ENCODE measurements around the gene TPCN1.

DNA sequence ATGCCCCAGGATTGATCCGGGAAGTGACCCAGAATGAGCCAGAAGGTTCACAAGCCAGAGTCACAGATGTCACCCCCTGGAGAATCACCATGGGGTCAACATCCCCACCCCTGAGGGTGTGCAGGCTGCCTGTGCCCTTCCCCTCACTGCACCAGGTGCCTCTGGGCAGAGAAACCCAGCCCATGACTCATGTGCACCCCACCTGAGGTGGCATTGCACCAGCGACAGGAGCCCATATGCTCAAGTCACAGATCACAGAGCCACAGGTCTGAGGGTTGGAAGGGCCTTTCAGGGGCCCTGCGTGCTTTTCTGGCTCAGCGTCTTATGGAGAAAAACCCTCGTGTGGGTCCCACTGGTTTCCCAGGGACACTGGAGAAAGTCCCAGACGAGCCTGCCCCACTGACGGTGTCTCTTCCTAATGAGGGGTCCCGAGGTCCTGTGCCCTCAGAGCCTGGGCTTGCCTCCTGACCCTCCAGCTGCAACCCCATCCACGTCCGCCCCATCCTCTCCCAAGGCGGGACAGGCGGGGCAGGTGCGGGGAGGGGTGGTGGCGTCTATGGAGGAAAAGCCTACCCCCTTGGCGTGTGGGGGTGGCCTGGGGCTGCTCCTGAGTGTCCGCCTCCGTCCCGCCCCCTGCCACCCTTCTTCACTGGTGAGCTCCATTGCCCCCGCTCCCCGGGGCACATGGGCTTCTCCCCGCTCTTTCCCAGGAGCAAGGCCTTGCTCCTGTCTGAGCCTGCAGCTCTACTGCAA is 66.1 kb downstream of the TPCN1 start:
- TF ChIP-seq CTCF (IDR thresholded peaks at IDR 0.05 in 2 of 3, conservative IDR thresholded peaks at IDR 0.05 in 1 of 3; ENCODE audit: borderline replicate concordance in 1 of 3, insufficient read depth in 1 of 3, low read depth in 2 of 3, low read length in 2 of 3) (no peak), REST (IDR thresholded peaks at IDR 0.05; ENCODE audit: low read depth) (no peak), ZNF274 (IDR thresholded peaks at IDR 0.05; ENCODE audit: low read depth, low read length) (no peak), POLR2A (IDR thresholded peaks at IDR 0.05; ENCODE audit: borderline replicate concordance, extremely low read depth, insufficient read depth, insufficient read length) (no peak), POLR2AphosphoS5 (IDR thresholded peaks at IDR 0.05; ENCODE audit: low read depth, low read length) (no peak), SP1 (IDR thresholded peaks at IDR 0.05; ENCODE audit: low read depth) (no peak), CBX3 (IDR thresholded peaks at IDR 0.05; ENCODE audit: low read depth) (no peak), EZH2phosphoT487 (IDR thresholded peaks at IDR 0.05; ENCODE audit: borderline replicate concordance) (no peak), SRF (IDR thresholded peaks at IDR 0.05; ENCODE audit: low read depth) (no peak), EZH2 (IDR thresholded peaks at IDR 0.05) (no peak), CEBPB (IDR thresholded peaks at IDR 0.05; ENCODE audit: low read depth) (no peak)
- TF ChIP-seq, protein P1, sequence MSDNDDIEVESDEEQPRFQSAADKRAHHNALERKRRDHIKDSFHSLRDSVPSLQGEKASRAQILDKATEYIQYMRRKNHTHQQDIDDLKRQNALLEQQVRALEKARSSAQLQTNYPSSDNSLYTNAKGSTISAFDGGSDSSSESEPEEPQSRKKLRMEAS (IDR thresholded peaks at IDR 0.05): no peak

Data from HCT116 (cell line).